ENCODE data around the gene MIA. TPM values are rescaled to one million over a fixed set of nuclear protein-coding genes. Genes with fewer than 3 reads are reported as not detected.
"Not testable (repeated sequence)": the region's sequence is repeated elsewhere in the genome, so short reads cannot be mapped to it uniquely, and the experiment has no call there.

Gene MIA
- total RNA-seq, 2 donors from 2014 or later: 3.5 TPM; not detected in 1

- H3K4me1 ChIP-seq: peaks cover 0 to 39% of the 10 kb centered on the region in 2 donors
- H3K36me3 ChIP-seq: no peaks in the 10 kb centered on the region
- H3K9me3 ChIP-seq: no peaks in the 10 kb centered on the region
- no peak for DNase-seq (ENCODE audit: low spot score)
- no peaks in the 10 kb centered on the region for H3K27me3 ChIP-seq
- no peak for TF ChIP-seq CTCF (IDR thresholded peaks at IDR 0.05)
- H3K27ac ChIP-seq: no peak overlapping the region
- H3K4me3 ChIP-seq: no peak overlapping the region
These were observed 39.9 kb downstream of the MIA start for GRCh38 chr19:40815223-40815622.

- DNase-seq (ENCODE audit: low spot score): peak; percentile 76
- H3K27me3 ChIP-seq, H3K9me3 ChIP-seq, H3K36me3 ChIP-seq: not testable (repeated sequence)
- H3K4me3 ChIP-seq: peak overlapping the region in 1 of 2 donors; percentile 44
- peak in 1 of 2 donors; percentile 49 for TF ChIP-seq CTCF (IDR thresholded peaks at IDR 0.05)
- H3K27ac ChIP-seq: peak overlapping the region in 1 of 2 donors; percentile 31
- peaks cover 0 to 33% of the 10 kb centered on the region in 2 donors for H3K4me1 ChIP-seq
These were observed 43.4 kb downstream of the MIA start for GRCh38 chr19:40818480-40819399.

- H3K27ac ChIP-seq: not testable (repeated sequence)
- DNase-seq (ENCODE audit: low spot score): peak; percentile 60
These were observed 44.3 kb downstream of the MIA start for GRCh38 chr19:40819479-40820234.

GRCh38 chr19:40822161-40822560 lies 46.8 kb downstream of the MIA start:
- Histone ChIP-seq H3K9me3 (no peaks in the 10 kb centered on the region), H3K4me3 (no peak overlapping the region), H3K36me3 (no peaks in the 10 kb centered on the region), H3K4me1 (peaks cover 0 to 33% of the 10 kb centered on the region in 2 donors), H3K27me3 (no peaks in the 10 kb centered on the region), H3K27ac (no peak overlapping the region)
- no peak for TF ChIP-seq CTCF (IDR thresholded peaks at IDR 0.05)
- DNase-seq (ENCODE audit: low spot score): no peak

More at GRCh38 chr19:40819479-40820234, 44.3 kb downstream of the MIA start:
- peak; percentile 80 to 87 for TF ChIP-seq CTCF (IDR thresholded peaks at IDR 0.05)
- H3K36me3 ChIP-seq, H3K27me3 ChIP-seq, H3K4me3 ChIP-seq, H3K9me3 ChIP-seq: not testable (repeated sequence)
- peaks cover 0 to 33% of the 10 kb centered on the region in 2 donors for H3K4me1 ChIP-seq

GRCh38 chr19:40822704-40823553 lies 47.6 kb downstream of the MIA start:
- not testable (repeated sequence) for H3K4me3 ChIP-seq
- H3K27ac ChIP-seq: peak overlapping the region in 1 of 2 donors; percentile 17

GRCh38 chr19:40824916-40825315 lies 49.6 kb downstream of the MIA start:
- DNase-seq (ENCODE audit: low spot score); H3K4me3 ChIP-seq; H3K36me3 ChIP-seq; H3K9me3 ChIP-seq; H3K27ac ChIP-seq; H3K27me3 ChIP-seq: not testable (repeated sequence)
- peaks cover 0 to 18% of the 10 kb centered on the region in 2 donors for H3K4me1 ChIP-seq

More at GRCh38 chr19:40822704-40823553, 47.6 kb downstream of the MIA start:
- not testable (repeated sequence) for H3K36me3 ChIP-seq; DNase-seq (ENCODE audit: low spot score); H3K9me3 ChIP-seq; H3K27me3 ChIP-seq
- peaks cover 0 to 33% of the 10 kb centered on the region in 2 donors for H3K4me1 ChIP-seq

GRCh38 chr19:40825460-40826095 lies 50.3 kb downstream of the MIA start:
- not testable (repeated sequence) for H3K27ac ChIP-seq; H3K27me3 ChIP-seq; H3K9me3 ChIP-seq; H3K36me3 ChIP-seq; DNase-seq (ENCODE audit: low spot score); H3K4me3 ChIP-seq
- peaks cover 0 to 15% of the 10 kb centered on the region in 2 donors for H3K4me1 ChIP-seq

GRCh38 chr19:40826312-40826698 lies 51.0 kb downstream of the MIA start:
- H3K27me3 ChIP-seq; H3K4me3 ChIP-seq; H3K9me3 ChIP-seq; DNase-seq (ENCODE audit: low spot score); H3K27ac ChIP-seq; H3K36me3 ChIP-seq: not testable (repeated sequence)
- peaks cover 0 to 15% of the 10 kb centered on the region in 2 donors for H3K4me1 ChIP-seq
